GM21576 (cell line): ENCODE measurements around the gene EIF1AY.
"Not testable (repeated sequence)": the region's sequence is repeated elsewhere in the genome, so short reads cannot be mapped to it uniquely, and the experiment has no call there.

ENCODE experiments used
- ATAC-seq: cut with Tn5 transposase; IDR thresholded peaks from one replicate; pipeline ENCODE4 v1.9.1; 2021; ENCODE audit warnings: mild to moderate bottlenecking, moderate library complexity; ENCODE audit not compliant: unreplicated experiment

Gene EIF1AY, protein sequence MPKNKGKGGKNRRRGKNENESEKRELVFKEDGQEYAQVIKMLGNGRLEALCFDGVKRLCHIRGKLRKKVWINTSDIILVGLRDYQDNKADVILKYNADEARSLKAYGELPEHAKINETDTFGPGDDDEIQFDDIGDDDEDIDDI

DNA sequence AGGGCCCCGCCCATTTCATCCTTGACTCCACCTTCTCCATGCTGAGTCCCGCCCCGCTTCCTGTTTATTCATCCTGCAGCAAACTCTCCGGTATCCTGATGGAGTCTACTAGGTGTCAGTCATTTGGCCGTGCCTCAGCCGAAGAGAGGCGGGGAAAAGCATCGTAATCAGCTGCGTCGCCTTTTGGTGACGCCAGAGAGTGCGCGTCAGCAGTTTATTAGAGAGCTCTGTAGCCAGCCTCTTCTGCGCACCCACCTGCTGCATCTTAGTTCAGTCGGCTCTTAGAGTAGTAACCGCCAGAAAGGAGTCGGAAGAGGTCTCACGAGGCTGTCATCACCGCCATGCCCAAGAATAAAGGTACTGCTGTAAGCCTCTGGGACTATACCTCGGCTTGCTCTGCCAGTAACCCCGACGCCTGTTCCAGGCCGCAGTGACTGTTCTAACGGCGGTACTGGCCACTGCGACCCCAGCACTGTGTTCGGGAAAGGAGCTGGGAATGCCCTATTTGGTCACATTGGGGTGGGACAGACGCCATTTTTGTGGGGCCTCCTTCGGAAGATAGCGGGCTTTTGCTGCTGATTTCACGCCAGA lies at the start of gene EIF1AY:
TSS of gene EIF1AY (plus strand) at position 246 of the 591 bp plus-strand sequence. CDS start at position 342, 96 bp downstream.
- no peak for ATAC-seq

DNA sequence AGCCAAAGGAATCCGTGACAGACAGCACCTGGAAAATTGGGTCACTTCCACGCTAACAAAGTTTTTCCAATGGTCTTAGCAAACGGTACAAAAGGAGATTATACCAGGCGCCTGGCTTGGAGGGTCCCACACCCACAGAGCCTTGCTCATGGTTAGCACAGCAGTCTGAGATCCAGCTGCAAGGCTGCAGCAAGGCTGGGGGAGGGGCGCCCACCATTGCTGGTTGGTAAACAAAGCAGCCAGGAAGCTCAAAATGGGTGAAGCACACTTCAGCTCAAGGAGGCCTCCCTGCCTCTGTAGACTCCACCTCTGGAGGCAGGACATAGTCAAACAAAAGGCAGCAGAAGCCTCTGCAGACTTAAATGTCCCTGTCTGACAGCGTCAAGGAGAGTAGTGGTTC lies 47.1 kb upstream of the EIF1AY start:
- no peak for ATAC-seq

DNA sequence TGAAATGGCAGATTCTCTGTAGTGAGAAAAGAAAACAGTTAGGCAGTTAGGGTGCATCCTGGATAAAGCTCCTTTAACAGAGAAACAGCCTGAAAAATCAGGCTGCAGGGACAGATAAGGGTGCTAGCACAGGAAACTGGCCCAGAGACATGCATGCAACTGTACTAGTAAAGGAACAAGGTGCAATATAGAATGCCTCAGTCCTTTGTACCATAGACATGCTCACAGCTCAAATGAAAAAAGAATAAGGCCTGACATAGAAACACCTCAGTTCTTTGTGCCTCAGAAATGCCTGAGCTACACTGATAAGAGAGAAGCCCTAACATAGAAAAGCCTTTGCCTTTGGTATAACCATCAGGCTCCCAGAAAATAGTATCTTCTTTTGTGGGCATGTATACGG lies 37.4 kb upstream of the EIF1AY start:
- ATAC-seq = no peak

DNA sequence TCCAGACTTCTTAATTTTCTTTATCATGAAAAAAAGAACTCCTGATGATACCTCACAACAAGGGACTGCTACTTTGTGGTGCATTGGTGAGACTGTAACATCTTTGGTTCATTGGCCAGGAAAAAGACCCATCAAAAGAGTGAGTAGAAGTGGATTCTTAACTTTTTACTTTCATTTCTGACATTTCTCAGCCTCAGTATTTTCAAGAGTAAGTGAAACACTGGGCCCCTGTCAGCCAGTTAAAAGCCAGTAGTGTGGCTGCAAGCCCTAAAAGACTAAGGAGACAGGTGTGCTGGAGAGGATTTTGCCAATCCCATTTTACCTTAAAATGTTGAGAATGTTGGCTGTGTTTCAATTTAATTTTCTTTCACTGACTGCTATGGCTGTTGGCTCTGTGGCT lies 36.6 kb upstream of the EIF1AY start:
- no peak for ATAC-seq

DNA sequence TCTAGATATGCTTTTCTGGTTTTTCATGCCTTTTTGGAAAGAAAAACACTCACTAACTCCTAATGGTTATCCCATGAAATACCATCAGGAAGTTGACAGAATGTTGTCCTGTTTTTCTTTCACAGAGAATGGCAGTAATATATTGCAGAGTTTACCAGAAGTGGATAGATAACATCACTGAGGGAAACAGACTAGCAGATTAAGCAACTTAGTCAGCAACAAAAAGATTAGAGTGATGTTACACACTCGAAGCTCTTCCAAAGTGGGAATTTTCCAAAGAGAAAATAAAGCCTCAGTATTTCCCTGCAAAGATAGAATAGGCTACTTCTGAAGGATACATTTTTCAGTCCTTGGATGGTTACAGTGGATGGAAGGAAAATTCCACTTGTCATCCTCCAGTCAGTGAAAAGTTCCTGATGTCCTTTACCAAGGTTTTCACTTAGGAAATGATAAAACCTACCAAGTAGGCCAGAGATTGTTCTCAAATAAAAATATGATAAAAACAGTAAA lies 31.1 kb upstream of the EIF1AY start:
- ATAC-seq = no peak

DNA sequence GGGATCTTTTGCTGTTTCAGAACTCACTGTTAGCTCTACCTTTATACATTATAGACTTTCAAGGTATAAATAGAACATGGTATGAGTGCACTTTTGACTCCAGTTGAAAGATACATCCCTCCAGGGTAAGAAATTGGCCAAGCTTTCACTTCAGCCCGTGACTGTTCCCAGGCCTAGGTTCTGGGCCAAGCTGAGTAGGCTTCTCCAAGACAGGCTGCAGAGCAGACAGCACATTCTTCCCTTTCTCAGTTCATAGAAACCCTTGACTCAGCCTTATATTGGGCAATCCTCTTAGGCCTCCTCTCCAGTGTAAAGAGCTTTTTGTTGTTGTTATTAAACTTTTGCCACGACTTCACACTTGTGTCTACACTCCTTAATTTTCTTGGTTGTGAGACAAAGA lies 29.5 kb upstream of the EIF1AY start:
- ATAC-seq = no peak

DNA sequence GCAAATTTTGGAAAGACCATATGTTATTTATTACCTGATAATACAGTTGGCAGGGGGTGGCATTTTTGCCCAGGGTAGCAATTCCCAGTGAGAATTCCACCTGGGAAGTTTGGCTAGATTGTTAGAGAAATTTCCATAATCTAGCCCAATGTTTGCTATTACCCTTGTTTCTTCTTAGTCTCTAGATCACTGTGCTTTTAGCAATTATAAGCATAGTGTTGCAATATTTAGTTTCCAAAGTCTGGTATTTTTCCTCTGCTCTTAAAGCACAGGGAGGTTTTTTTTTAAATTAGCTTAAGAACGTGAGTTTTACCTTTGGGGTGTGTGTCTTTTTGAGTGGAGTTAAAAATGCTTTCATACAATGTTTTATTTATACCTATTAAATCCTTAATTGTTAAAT lies 26.3 kb upstream of the EIF1AY start:
- no peak for ATAC-seq

DNA sequence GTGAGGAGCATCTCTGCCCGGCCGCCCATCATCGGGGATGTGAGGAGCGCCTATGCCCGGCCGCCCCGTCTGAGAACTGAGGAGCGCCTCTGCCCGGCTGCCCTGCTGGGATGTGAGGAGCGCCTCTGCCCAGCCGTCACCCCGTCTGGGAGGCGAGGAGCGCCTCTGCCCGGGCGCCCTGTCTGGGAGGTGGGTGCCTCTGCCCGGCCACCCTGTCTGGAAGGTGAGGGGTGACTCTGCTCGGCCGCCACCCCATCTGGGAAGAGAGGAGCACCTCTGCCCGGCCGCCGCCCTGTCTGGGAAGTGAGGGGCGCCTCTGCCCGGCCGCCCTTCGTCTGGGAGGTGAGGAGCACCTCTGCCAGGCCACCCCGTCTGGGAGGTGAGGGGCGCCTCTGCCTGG lies 23.7 kb upstream of the EIF1AY start:
- no peak for ATAC-seq

DNA sequence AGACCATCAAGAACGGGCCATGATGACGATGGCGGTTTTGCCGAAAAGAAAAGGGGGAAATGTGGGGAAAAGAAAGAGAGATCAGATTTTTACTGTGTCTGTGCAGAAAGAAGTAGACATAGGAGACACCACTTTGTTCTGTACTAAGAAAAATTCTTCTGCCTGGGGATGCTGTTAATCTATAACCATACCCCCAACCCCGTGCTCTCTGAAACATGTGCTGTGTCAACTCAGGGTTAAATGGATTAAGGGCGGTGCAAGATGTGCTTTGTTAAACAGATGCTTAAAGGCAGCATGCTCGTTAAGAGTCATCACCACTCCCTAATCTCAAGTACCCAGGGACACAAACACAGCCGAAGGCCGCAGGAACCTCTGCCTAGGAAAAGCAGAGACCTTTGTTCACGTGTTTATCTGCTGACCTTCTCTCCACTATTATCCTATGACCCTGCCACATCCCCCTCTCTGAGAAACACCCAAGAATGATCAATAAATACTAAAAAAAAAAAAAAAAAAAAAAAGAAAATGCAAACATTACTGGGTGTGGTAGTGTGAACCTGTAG lies 22.7 kb upstream of the EIF1AY start:
- not testable (repeated sequence) for ATAC-seq

DNA sequence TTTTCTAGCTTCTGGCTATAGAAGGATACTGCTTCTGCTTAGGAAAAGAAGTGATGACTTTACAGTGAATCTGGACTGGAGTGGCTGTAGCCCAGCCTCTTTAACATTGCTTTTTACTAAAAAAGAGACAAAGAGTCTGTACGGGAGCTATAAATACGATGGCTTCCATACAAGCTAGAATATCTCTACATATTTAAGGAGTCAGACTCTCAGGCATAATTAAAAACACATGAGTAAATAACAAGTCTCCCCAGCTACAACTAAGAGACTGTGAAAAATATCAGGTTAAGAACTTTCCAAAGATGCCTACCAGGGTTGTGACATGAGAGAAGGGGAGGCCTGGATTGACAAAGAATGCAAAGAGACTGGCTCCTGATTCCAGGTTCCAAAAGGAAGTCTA lies 19.8 kb upstream of the EIF1AY start:
- no peak for ATAC-seq

DNA sequence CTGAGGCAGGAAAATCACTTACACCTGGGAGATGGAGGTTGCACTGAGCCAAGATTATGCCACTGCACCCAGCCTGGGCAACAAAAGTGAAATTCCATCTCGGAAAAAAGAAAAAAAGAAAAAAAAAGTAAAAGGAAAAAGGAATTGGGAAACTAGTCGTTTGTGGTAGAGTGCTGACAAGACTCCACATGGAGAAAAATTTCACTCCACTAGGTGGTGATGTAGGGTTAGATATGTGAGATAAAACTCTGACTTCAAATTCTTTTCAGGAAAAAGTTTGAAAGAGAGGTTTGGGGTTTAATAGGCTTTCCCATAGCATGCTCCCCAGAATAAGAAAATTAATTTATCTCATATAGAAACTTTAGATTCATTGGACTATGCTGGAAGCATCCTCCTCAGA lies 16.9 kb upstream of the EIF1AY start:
- ATAC-seq = no peak

DNA sequence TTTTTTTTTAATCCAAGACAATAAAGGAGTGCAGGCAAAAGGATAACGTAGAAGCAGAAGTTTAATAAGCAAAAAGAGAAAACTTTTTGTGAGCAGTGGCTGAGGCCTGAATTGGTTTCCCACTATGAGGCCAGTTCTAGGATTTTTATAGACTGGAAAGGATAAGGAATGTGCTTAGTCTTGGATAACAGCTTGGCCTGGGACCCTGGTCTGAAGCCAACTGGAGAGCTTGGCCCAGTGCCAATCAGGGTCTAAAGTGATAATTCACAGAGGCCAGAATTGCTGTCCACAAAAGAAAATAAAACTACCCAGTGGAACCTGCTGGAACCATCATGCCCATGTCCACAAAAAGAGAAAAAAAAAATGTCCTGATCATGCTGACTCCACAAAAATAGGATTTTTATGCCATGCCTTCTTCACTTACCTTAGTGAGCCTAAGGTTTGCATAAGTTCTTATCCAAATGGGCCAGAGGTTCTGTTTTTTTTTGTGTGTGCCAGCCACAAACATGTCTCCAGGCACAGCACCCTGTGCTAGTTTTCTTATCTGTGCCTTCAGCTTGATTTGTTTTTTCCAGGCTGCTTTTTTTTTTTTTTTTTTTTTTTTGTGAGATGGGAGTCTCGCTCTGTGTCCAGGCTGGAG lies 15.6 kb upstream of the EIF1AY start:
- ATAC-seq = no peak

DNA sequence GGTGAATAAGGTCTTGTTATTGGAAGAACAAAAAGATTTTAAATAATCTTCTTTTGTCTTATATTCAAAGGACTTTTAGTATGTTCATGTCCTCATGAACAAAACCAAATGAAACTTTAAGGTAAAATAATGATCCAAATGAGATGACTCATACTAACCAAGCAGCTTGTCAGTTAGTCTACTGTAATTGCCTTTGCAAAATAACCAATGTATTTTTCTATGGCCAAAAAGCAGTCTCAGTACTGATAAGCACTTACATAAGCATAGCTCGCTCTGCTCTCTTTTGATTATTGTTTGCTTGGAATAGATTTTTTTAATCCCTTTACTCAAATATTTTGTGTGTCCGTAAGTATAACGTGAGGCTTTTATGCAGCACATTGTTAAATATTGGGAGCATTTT lies 4.3 kb upstream of the EIF1AY start:
- no peak for ATAC-seq

DNA sequence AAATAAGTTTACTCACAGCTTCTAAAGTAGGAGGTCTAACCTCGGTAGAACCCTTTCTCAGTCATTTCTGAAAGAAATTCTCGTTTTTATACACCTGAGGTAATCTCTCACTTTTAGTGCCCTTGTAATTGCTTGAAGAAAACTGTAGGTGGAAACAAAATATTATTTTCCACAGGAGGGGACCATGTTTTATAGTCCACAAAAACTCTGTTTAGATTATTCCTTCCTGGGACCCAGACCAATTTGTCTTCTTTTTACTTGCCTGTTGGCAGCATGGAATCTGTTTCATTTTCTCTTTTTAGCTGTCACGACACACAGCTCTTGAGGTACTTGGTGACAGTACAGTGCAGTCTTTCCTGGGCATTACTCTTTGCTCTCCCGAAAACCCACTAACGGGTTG lies 930 bp downstream of the EIF1AY start:
- ATAC-seq = no peak

DNA sequence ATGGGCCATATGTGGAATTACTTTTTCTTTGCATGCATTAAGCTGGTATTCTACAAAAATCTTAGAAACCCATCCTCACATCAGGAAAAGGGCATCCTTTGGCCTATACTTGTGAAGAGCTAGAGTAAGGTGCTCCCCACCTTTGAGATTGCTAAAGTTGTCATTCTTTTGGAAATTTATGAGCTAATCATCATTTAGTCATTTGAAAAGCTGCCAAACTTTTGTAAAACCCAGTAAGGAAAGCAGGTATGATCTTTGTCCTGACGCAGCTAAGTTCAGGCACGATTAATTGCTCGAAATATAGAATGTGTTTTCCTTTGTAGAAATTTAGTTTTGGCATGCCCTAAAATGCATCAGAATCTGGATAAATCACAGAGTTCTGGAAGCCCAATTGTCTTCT lies 2.6 kb downstream of the EIF1AY start:
- ATAC-seq = no peak

DNA sequence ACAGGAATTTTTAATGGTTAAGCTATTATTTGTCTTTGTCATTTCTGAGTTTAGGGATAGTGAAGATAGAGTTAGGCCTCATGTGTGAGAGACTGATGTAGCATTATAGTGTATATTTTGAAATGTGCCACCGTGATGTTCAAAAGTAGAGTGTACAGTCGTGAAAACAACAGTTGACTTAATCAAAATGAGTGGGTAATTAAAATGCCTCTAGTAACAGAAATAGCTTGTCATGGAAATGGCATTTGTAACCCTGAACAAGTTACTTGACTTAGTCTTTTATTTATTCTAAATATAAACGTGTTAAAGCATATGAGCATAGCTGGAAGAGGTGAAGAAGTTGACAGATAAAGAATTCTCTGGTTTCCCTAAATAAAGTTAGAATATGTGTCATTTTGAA lies 6.1 kb downstream of the EIF1AY start:
- no peak for ATAC-seq

DNA sequence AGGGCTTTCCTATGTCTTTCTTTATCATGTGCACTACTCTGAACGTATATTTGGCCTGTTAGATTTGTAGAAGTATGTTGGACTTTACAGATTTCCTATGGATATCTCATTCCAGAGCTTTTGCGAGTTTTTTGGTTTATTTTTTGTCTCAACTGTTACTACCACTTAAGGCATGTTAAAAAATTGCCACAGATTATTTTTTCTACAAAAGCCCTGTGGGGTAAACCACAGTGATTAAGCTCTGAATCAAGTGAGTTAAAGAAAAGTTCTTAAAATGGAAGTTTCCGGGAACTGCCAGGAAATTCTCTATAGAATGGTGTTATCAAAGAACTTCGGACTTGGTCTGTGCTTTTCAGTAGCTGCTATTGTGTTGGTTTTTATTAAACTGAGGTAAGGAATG lies 10.6 kb downstream of the EIF1AY start:
- no peak for ATAC-seq
